ENCODE measurements around the gene KCNK15. TPM values are rescaled to one million over a fixed set of nuclear protein-coding genes. Genes with fewer than 3 reads are reported as not detected.
A peak's percentile ranks its signal among the peaks of the same experiment; 100 is the strongest.

KCNK15 gene
- total RNA-seq, 4 donors from 2014 or later, result 0.87 to 6.0 (median 1.5) TPM

DNA sequence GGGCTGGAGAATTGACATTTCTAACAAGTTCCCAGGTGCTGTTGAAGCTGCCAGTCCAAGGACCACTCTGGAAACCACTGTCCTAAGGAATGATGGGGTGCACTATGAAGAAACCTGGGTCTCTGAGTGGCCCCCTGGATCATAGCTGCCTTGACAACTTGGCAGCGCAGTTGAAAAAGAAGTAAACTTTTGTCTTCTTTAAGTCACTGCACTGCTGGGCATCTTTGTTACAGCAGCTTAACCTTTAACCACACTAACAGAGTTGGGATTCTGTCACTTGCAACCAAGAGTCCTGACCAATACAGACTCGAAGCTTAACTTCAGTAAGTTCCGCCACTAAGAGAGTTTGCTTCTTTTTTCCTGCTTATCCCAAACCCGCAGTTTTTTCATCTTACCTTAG lies 8.5 kb upstream of the KCNK15 start:
- Histone ChIP-seq H3K27ac (no peak overlapping the region), H3K4me1 (peaks cover 0 to 17% (median 2%) of the 10 kb centered on the region in 4 donors), H3K27me3 (no peaks in the 10 kb centered on the region), H3K36me3 (no peaks in the 10 kb centered on the region), H3K9me3 (no peaks in the 10 kb centered on the region), H3K4me3 (no peak overlapping the region)
- TF ChIP-seq EP300 (IDR thresholded peaks at IDR 0.05) (no peak), POLR2A (IDR thresholded peaks at IDR 0.05) (no peak)
- TF ChIP-seq, protein P1, sequence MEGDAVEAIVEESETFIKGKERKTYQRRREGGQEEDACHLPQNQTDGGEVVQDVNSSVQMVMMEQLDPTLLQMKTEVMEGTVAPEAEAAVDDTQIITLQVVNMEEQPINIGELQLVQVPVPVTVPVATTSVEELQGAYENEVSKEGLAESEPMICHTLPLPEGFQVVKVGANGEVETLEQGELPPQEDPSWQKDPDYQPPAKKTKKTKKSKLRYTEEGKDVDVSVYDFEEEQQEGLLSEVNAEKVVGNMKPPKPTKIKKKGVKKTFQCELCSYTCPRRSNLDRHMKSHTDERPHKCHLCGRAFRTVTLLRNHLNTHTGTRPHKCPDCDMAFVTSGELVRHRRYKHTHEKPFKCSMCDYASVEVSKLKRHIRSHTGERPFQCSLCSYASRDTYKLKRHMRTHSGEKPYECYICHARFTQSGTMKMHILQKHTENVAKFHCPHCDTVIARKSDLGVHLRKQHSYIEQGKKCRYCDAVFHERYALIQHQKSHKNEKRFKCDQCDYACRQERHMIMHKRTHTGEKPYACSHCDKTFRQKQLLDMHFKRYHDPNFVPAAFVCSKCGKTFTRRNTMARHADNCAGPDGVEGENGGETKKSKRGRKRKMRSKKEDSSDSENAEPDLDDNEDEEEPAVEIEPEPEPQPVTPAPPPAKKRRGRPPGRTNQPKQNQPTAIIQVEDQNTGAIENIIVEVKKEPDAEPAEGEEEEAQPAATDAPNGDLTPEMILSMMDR (IDR thresholded peaks at IDR 0.05), result no peak
- no peak for DNase-seq (ENCODE audit: low spot score in 2 of 2)
- WGBS, 2 donors, result 95 to 99% methylated on average over 4 of the region's 4 CpGs

DNA sequence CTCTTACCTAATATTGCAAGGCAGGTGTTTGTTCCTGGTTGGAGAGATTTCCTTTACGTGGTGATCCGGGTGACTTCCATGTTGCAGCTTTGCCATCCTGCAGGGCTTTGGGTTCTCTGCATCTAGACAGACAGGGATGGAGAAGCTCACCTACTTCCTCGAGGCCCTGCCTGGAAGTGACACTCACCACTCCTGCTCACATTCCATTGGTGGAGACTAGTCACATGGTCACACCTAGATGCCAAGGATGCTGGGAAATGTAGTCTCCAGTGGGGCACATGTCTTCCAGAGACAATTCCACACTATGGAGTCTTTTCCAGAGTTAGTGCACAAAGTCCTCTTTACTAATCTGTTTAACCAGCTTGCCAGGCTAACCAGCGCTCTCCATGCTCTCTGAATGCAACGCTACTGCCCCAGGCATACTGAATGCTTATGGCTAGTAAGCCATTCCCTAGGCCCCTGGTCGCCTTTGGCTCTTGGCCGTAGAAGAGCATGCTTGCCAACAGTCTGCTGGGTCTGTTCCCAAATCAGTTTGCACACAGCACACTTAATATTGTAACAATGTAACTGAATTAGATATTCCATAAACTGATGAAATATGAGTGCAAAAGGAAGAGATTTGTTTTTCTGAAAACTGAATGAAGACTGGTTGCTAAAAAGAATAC lies 6.7 kb upstream of the KCNK15 start:
- DNase-seq (ENCODE audit: low spot score in 2 of 2), result peak in 1 of 2 donors; percentile 82
- no peaks in the 10 kb centered on the region for H3K27me3 ChIP-seq
- no peaks in the 10 kb centered on the region for H3K9me3 ChIP-seq
- H3K4me1 ChIP-seq, result peaks cover 0 to 9% (median 0%) of the 10 kb centered on the region in 4 donors
- 60 to 62% methylated on average over 7 of the region's 7 CpGs for WGBS, 2 donors
- no peak overlapping the region for H3K27ac ChIP-seq
- TF ChIP-seq, protein P1 (IDR thresholded peaks at IDR 0.05), result no peak
- TF ChIP-seq EP300 (IDR thresholded peaks at IDR 0.05), result no peak
- no peak for TF ChIP-seq POLR2A (IDR thresholded peaks at IDR 0.05)
- H3K36me3 ChIP-seq, result no peaks in the 10 kb centered on the region
- H3K4me3 ChIP-seq, result no peak overlapping the region

DNA sequence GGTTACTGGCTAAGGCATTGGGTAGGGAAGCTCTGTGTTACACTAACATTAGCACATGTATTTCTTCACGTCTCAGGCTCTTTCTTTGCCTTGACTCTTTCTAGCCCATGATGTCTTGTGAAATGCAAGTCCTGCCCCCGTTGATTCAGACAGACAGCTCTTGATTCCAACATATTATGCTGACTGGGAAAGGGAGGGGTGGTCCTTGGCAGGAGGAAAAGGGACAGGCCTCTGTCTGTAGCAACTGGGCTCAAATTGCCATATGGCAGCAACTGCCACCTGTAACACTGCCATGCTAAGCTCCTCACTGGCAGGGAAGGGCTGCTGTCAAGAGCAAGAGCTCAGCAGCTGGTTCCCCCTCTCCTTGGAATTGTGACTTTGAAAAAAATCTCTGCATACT lies 5.7 kb upstream of the KCNK15 start:
- 44 to 66% methylated on average over 2 of the region's 2 CpGs for WGBS, 2 donors

DNA sequence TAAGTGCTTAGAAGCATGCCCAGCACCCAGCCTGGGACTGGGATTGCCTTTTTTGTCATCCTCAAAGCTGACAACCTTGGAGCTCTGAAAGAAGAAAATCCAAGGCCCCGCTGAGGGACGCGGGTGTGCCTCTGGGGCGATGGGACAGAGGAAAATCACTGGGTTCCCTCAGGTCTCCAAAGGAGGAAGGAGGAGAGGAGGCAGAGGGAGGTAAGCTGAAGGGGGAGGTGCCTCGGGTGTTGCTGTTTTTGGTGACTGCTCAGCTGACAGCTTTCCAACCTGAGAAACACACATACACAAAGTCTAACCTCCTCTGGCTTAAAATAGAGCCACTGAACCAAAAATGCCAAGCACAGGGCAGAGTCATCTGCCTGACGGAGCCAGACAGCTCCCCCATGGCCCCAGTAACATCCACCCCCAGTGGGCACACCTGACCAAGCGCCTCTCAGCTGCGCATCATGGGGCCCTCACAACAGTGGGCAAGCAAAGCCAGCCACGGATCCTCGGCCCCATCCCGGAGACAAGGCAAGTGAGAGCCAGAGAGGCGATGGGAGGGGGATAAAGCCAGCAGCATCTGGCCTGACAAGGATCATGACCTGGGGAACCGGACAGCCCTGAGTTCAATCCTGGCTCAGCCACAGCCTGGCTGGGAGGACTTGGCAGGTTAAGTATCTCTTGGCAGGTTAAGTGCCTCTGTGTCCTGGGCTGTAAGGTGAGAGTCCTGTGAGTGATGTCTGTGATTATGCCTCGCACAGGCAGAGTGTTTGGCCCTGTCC lies 3.2 kb upstream of the KCNK15 start:
- no peak for DNase-seq (ENCODE audit: low spot score in 2 of 2)
- H3K36me3 ChIP-seq, result no peaks in the 10 kb centered on the region
- TF ChIP-seq POLR2A (IDR thresholded peaks at IDR 0.05) (no peak), EP300 (IDR thresholded peaks at IDR 0.05) (no peak)
- TF ChIP-seq, protein P1 (IDR thresholded peaks at IDR 0.05), result no peak
- H3K27ac ChIP-seq, result no peak overlapping the region
- peaks cover 0 to 38% (median 9%) of the 10 kb centered on the region in 4 donors for H3K4me1 ChIP-seq
- peaks cover 0 to 3% of the 10 kb centered on the region in 2 donors for H3K27me3 ChIP-seq
- H3K9me3 ChIP-seq, result no peaks in the 10 kb centered on the region
- 79 to 85% methylated on average over 13 to 14 of the region's 14 CpGs for WGBS, 2 donors
- H3K4me3 ChIP-seq, result no peak overlapping the region

More for the DNA sequence above, 5.7 kb upstream of the KCNK15 start:
- H3K27ac ChIP-seq, result no peak overlapping the region
- no peaks in the 10 kb centered on the region for H3K36me3 ChIP-seq
- no peak for TF ChIP-seq POLR2A (IDR thresholded peaks at IDR 0.05)
- TF ChIP-seq, protein P1 (IDR thresholded peaks at IDR 0.05), result no peak
- TF ChIP-seq EP300 (IDR thresholded peaks at IDR 0.05), result no peak
- H3K27me3 ChIP-seq, result no peaks in the 10 kb centered on the region
- no peak for DNase-seq (ENCODE audit: low spot score in 2 of 2)
- H3K4me3 ChIP-seq, result no peak overlapping the region
- H3K4me1 ChIP-seq, result peaks cover 0 to 12% (median 0%) of the 10 kb centered on the region in 4 donors
- no peaks in the 10 kb centered on the region for H3K9me3 ChIP-seq
